T-helper 9 cell (primary cell): Measurements from ENCODE around the gene RGS18.
"Not testable (repeated sequence)": the region's sequence is repeated elsewhere in the genome, so short reads cannot be mapped to it uniquely, and the experiment has no call there.

ENCODE experiments used
- DNase-seq: peaks from one replicate; pipeline ENCODE4 v3.0.0-alpha.2; 2020
- total RNA-seq, 2 donors: gene quantifications; one replicate each; lab custom pipeline; 2026; lab: John Stamatoyannopoulos, UW

The RGS18 gene
- 1.9 to 2.9 reads per million in 2 donors for total RNA-seq

GRCh38 chr1:192158181-192158580 is at the start of gene RGS18:
Gene RGS18, plus strand, starts transcription at chr1:192158462. Its CDS starts 176 bp downstream, at chr1:192158638.
- DNase-seq = no peak

- no peak for DNase-seq
Observed at GRCh38 chr1:192109576-192109975, 48.7 kb upstream of the RGS18 start.

- DNase-seq = no peak
Observed at GRCh38 chr1:192115000-192115399, 43.3 kb upstream of the RGS18 start.

GRCh38 chr1:192118881-192119405 is 39.3 kb upstream of the RGS18 start:
- DNase-seq = no peak

GRCh38 chr1:192119701-192120100 is 38.6 kb upstream of the RGS18 start:
- DNase-seq = no peak

- no peak for DNase-seq
Observed at GRCh38 chr1:192122668-192123067, 35.6 kb upstream of the RGS18 start.

- DNase-seq = no peak
Observed at GRCh38 chr1:192123212-192123611, 35.0 kb upstream of the RGS18 start.

- DNase-seq = no peak
Observed at GRCh38 chr1:192126030-192126619, 32.1 kb upstream of the RGS18 start.

GRCh38 chr1:192130175-192130574 is 28.1 kb upstream of the RGS18 start:
- no peak for DNase-seq

GRCh38 chr1:192130865-192131264 is 27.4 kb upstream of the RGS18 start:
- DNase-seq = not testable (repeated sequence)

GRCh38 chr1:192131914-192132313 is 26.3 kb upstream of the RGS18 start:
- no peak for DNase-seq

- no peak for DNase-seq
Observed at GRCh38 chr1:192133350-192133926, 24.8 kb upstream of the RGS18 start.

GRCh38 chr1:192140382-192140781 is 17.9 kb upstream of the RGS18 start:
- no peak for DNase-seq

GRCh38 chr1:192147221-192147620 is 11.0 kb upstream of the RGS18 start:
- DNase-seq = no peak

- DNase-seq = no peak
Observed at GRCh38 chr1:192147696-192148095, 10.6 kb upstream of the RGS18 start.

- no peak for DNase-seq
Observed at GRCh38 chr1:192151176-192151575, 7.1 kb upstream of the RGS18 start.

GRCh38 chr1:192153276-192153675 is 5.0 kb upstream of the RGS18 start:
- DNase-seq = no peak

GRCh38 chr1:192157067-192157466 is 1.2 kb upstream of the RGS18 start:
- DNase-seq = no peak

- DNase-seq = no peak
Observed at GRCh38 chr1:192159014-192159413, 752 bp downstream of the RGS18 start.

GRCh38 chr1:192159781-192160180 is 1.5 kb downstream of the RGS18 start:
- DNase-seq = no peak

GRCh38 chr1:192160196-192160595 is 1.9 kb downstream of the RGS18 start:
- no peak for DNase-seq

- DNase-seq = no peak
Observed at GRCh38 chr1:192161976-192162375, 3.7 kb downstream of the RGS18 start.

GRCh38 chr1:192162376-192162775 is 4.1 kb downstream of the RGS18 start:
- no peak for DNase-seq

GRCh38 chr1:192165002-192165401 is 6.7 kb downstream of the RGS18 start:
- DNase-seq = not testable (repeated sequence)

- DNase-seq = no peak
Observed at GRCh38 chr1:192167011-192167410, 8.7 kb downstream of the RGS18 start.
